SK-N-SH treated with all-trans-retinoic acid at 6 μM for 48 hours (cell line): Measurements from ENCODE around the gene LGI2.

Source experiments
- ATAC-seq: fragments of 200-7000 bp; cut with Tn5 transposase; 3 replicates; pipeline ENCODE4 v1.9.1; 2020; ENCODE audit warnings: mild to moderate bottlenecking, moderate library complexity
- BACH2 ChIP-seq: fragments of 250-450 bp; sonication (Bioruptor Pico); IDR thresholded peaks from 2 replicates; pipeline ENCODE4 v1.9.0; 2021; ENCODE audit warnings: mild to moderate bottlenecking, borderline replicate concordance
- CREB5 ChIP-seq: fragments of 250-450 bp; sonication (Bioruptor Pico); IDR thresholded peaks from 2 replicates; pipeline ENCODE4 v1.5.1; 2020; ENCODE audit warnings: low read depth, mild to moderate bottlenecking, moderate library complexity
- CSRNP3 ChIP-seq: fragments of 250-450 bp; sonication (Bioruptor Pico); IDR thresholded peaks from 2 replicates; pipeline ENCODE4 v1.5.1; 2021; ENCODE audit warnings: mild to moderate bottlenecking, moderate library complexity
- ESRRG ChIP-seq: fragments of 250-450 bp; sonication (Bioruptor Pico); IDR thresholded peaks from 2 replicates; pipeline ENCODE4 v1.6.1; 2021; ENCODE audit warnings: mild to moderate bottlenecking
- GLIS3 ChIP-seq: fragments of 250-450 bp; sonication (Bioruptor Pico); IDR thresholded peaks from 2 replicates; pipeline ENCODE4 v1.5.0; 2020; ENCODE audit warnings: mild to moderate bottlenecking, moderate library complexity
- ISL1 ChIP-seq: fragments of 250-450 bp; sonication (Bioruptor Pico); IDR thresholded peaks from 2 replicates; pipeline ENCODE4 v2.1.2; 2022; ENCODE audit warnings: mild to moderate bottlenecking, moderate library complexity
- OSR1 ChIP-seq: fragments of 250-450 bp; sonication (Bioruptor Pico); IDR thresholded peaks from 2 replicates; pipeline ENCODE4 v1.8.0; 2022; ENCODE audit warnings: moderate library complexity, mild to moderate bottlenecking, inconsistent platforms
- PATZ1 ChIP-seq: fragments of 250-450 bp; sonication (Bioruptor Pico); IDR thresholded peaks from 2 replicates; pipeline ENCODE4 v1.8.0; 2020; ENCODE audit warnings: mild to moderate bottlenecking, moderate library complexity, borderline replicate concordance
- PPARA ChIP-seq: fragments of 250-450 bp; sonication (Bioruptor Pico); IDR thresholded peaks from 2 replicates; pipeline ENCODE4 v1.5.0; 2020; ENCODE audit warnings: mild to moderate bottlenecking, borderline replicate concordance
- RARB ChIP-seq: fragments of 250-450 bp; sonication (Bioruptor Pico); IDR thresholded peaks from 2 replicates; pipeline ENCODE4 v1.8.0; 2021; ENCODE audit warnings: mild to moderate bottlenecking, moderate library complexity
- SNAI2 ChIP-seq: fragments of 250-450 bp; sonication (Bioruptor Pico); IDR thresholded peaks from 2 replicates; pipeline ENCODE4 v1.5.0; 2020; ENCODE audit warnings: mild to moderate bottlenecking, moderate library complexity
- TCF4 ChIP-seq: fragments of 250-450 bp; sonication (Bioruptor Pico); IDR thresholded peaks from 2 replicates; pipeline ENCODE4 v1.8.0; 2021; ENCODE audit warnings: mild to moderate bottlenecking, moderate library complexity, borderline replicate concordance
- TOX ChIP-seq: fragments of 250-450 bp; sonication (Bioruptor Pico); IDR thresholded peaks from 2 replicates; pipeline ENCODE4 v1.8.0; 2021; ENCODE audit warnings: mild to moderate bottlenecking, moderate library complexity, borderline replicate concordance
- ZC3H10 ChIP-seq: fragments of 250-450 bp; sonication (Bioruptor Pico); IDR thresholded peaks from 2 replicates; pipeline ENCODE4 v1.5.1; 2021; ENCODE audit warnings: mild to moderate bottlenecking, moderate library complexity
- ZFP3 ChIP-seq: fragments of 250-450 bp; sonication (Bioruptor Pico); IDR thresholded peaks from 2 replicates; pipeline ENCODE4 v1.5.0; 2020; ENCODE audit warnings: mild to moderate bottlenecking, moderate library complexity
- ZFP30 ChIP-seq: fragments of 450-650 bp; formaldehyde crosslinking; IDR thresholded peaks from 2 replicates; pipeline ENCODE4 v1.5.0; 2022; ENCODE audit warnings: mild to moderate bottlenecking, moderate library complexity
- ZNF565 ChIP-seq: fragments of 450-650 bp; formaldehyde crosslinking; conservative IDR thresholded peaks from 2 replicates; pipeline ENCODE4 v1.5.0; 2020; ENCODE audit warnings: low read depth, mild to moderate bottlenecking, moderate library complexity
- ZNF70 ChIP-seq: fragments of 450-650 bp; formaldehyde crosslinking; IDR thresholded peaks from 2 replicates; pipeline ENCODE4 v1.5.0; 2020; ENCODE audit warnings: mild to moderate bottlenecking, moderate library complexity
- ZNF8 ChIP-seq: fragments of 450-650 bp; formaldehyde crosslinking; IDR thresholded peaks from 2 replicates; pipeline ENCODE4 v1.5.0; 2020; ENCODE audit warnings: mild to moderate bottlenecking, moderate library complexity
- TF ChIP-seq, protein P1 (sequence below): fragments of 250-450 bp; sonication (Bioruptor Pico); IDR thresholded peaks from 2 replicates; pipeline ENCODE4 v1.5.0; 2020; ENCODE audit warnings: mild to moderate bottlenecking, moderate library complexity
- TF ChIP-seq, protein P2 (sequence below): fragments of 250-450 bp; sonication (Bioruptor Pico); IDR thresholded peaks from 2 replicates; pipeline ENCODE4 v1.8.0; 2021; ENCODE audit warnings: low read depth, mild to moderate bottlenecking, moderate library complexity, borderline replicate concordance

Gene LGI2

DNA sequence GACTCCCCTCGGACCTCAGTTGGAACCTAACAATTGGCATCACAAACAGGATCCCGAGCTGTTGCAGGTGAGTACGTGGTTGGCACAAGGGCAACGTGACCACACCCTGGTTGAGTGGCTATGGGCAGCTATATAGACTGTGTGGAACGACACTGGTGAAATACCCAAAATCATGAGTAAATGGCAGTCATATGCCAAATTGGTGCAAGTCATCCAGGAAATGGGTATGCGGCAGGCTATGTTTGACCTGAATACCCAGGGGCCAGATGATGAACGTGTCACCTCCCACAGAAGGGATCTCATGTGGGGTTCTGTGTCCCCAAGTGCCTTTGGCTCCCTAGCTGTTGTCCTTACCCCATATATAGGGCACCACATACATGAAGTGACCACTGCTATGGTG lies 64.7 kb downstream of the LGI2 start:
- no peak for ATAC-seq
- TF ChIP-seq GLIS3 (CRISPR knock-in tag): no peak
- TF ChIP-seq, protein P1, sequence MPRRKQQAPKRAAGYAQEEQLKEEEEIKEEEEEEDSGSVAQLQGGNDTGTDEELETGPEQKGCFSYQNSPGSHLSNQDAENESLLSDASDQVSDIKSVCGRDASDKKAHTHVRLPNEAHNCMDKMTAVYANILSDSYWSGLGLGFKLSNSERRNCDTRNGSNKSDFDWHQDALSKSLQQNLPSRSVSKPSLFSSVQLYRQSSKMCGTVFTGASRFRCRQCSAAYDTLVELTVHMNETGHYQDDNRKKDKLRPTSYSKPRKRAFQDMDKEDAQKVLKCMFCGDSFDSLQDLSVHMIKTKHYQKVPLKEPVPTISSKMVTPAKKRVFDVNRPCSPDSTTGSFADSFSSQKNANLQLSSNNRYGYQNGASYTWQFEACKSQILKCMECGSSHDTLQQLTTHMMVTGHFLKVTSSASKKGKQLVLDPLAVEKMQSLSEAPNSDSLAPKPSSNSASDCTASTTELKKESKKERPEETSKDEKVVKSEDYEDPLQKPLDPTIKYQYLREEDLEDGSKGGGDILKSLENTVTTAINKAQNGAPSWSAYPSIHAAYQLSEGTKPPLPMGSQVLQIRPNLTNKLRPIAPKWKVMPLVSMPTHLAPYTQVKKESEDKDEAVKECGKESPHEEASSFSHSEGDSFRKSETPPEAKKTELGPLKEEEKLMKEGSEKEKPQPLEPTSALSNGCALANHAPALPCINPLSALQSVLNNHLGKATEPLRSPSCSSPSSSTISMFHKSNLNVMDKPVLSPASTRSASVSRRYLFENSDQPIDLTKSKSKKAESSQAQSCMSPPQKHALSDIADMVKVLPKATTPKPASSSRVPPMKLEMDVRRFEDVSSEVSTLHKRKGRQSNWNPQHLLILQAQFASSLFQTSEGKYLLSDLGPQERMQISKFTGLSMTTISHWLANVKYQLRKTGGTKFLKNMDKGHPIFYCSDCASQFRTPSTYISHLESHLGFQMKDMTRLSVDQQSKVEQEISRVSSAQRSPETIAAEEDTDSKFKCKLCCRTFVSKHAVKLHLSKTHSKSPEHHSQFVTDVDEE (CRISPR knock-in tag): no peak

DNA sequence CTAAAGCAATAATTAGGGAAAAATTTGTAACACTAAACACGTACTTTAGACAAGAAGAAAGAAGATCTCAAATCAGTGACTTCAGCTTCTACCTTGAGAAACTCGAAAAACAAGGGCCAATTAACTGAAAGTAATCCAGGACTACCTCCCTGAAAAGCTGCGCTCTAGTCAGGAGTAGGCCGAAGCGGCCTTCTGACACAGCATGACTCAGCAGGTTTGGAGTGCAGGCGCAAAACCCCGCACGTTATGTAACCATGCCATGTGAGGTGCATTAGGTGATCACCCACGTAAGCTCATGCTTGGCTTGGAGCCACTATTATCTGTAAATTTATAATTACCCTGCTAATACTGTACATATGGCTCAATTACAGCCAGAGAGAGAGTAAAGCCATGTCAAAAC lies 65.1 kb downstream of the LGI2 start:
- no peak for TF ChIP-seq OSR1 (CRISPR knock-in tag)
- no peak for TF ChIP-seq PATZ1 (CRISPR knock-in tag)
- TF ChIP-seq ESRRG (CRISPR knock-in tag): no peak
- TF ChIP-seq ZNF8 (CRISPR knock-in tag): no peak
- TF ChIP-seq RARB (CRISPR knock-in tag): no peak
- TF ChIP-seq ZFP3 (CRISPR knock-in tag): no peak
- TF ChIP-seq ZFP30 (CRISPR knock-in tag): no peak
- no peak for TF ChIP-seq TOX (CRISPR knock-in tag)
- TF ChIP-seq ZNF565 (CRISPR knock-in tag): no peak
- TF ChIP-seq ISL1 (CRISPR knock-in tag): no peak
- TF ChIP-seq CREB5: no peak
- TF ChIP-seq SNAI2 (CRISPR knock-in tag): no peak
- TF ChIP-seq TCF4 (CRISPR knock-in tag): no peak
- no peak for TF ChIP-seq ZNF70 (CRISPR knock-in tag)
- no peak for ATAC-seq

GRCh38 chr4:24963277-24963676 lies 67.5 kb downstream of the LGI2 start:
- TF ChIP-seq ZC3H10 (CRISPR knock-in tag): no peak
- TF ChIP-seq CREB5: no peak
- TF ChIP-seq TCF4 (CRISPR knock-in tag): no peak
- ATAC-seq: no peak

GRCh38 chr4:24957886-24958285 lies 72.9 kb downstream of the LGI2 start:
- no peak for TF ChIP-seq ISL1 (CRISPR knock-in tag)
- ATAC-seq: no peak

DNA sequence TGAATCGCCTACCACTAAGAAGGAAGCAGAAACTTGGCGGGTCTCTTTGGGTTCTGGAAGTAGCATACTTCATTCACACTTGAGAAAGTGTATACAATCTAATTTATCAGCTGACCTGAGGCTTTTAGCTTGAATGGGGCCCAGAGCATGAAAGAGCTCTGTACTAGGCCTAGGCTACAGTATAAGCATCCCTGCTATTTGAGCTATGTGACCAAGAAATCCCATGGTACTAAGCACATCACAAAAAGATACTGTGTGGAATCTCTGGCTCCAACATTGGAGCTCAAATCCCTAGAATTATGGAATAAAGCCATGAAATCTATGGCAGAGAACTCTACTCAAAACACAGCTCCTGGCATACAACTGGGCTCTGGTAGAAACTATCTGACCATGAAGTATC lies 74.0 kb downstream of the LGI2 start:
- ATAC-seq: no peak
- TF ChIP-seq ZNF8 (CRISPR knock-in tag): no peak
- no peak for TF ChIP-seq TCF4 (CRISPR knock-in tag)
- TF ChIP-seq OSR1 (CRISPR knock-in tag): no peak
- no peak for TF ChIP-seq ZC3H10 (CRISPR knock-in tag)
- no peak for TF ChIP-seq PPARA
- TF ChIP-seq, protein P2, sequence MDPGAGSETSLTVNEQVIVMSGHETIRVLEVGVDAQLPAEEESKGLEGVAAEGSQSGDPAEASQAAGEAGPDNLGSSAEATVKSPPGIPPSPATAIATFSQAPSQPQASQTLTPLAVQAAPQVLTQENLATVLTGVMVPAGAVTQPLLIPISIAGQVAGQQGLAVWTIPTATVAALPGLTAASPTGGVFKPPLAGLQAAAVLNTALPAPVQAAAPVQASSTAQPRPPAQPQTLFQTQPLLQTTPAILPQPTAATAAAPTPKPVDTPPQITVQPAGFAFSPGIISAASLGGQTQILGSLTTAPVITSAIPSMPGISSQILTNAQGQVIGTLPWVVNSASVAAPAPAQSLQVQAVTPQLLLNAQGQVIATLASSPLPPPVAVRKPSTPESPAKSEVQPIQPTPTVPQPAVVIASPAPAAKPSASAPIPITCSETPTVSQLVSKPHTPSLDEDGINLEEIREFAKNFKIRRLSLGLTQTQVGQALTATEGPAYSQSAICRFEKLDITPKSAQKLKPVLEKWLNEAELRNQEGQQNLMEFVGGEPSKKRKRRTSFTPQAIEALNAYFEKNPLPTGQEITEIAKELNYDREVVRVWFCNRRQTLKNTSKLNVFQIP (CRISPR knock-in tag): no peak
- no peak for TF ChIP-seq BACH2 (CRISPR knock-in tag)
- no peak for TF ChIP-seq ISL1 (CRISPR knock-in tag)
- no peak for TF ChIP-seq PATZ1 (CRISPR knock-in tag)
- no peak for TF ChIP-seq CREB5
- TF ChIP-seq CSRNP3 (CRISPR knock-in tag): no peak
- TF ChIP-seq TOX (CRISPR knock-in tag): no peak
- no peak for TF ChIP-seq ESRRG (CRISPR knock-in tag)
- TF ChIP-seq ZFP3 (CRISPR knock-in tag): no peak
